ENCODE results near the gene NECTIN1.

DNA sequence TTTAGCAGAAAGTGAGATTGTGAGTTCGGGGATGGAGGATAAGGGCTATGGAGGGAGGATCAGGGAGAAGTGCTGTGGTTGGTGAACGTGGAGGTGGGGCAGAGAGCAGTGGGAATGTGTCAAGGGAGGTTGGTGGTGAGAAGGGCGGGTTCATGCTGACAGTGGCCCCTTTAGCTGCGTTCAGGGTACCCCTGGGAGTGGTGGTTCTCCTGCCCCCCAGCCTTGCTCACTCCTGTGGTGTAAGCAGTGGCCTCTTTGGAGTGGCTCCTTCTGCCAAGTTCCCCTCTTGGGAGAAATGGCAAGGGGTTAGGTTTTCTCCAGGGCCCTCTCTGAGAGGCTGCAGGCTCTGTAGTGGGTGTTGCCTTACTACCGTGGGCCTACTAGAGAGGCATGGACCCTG is 16.1 kb upstream of the NECTIN1 start:
- TF ChIP-seq, protein P1, sequence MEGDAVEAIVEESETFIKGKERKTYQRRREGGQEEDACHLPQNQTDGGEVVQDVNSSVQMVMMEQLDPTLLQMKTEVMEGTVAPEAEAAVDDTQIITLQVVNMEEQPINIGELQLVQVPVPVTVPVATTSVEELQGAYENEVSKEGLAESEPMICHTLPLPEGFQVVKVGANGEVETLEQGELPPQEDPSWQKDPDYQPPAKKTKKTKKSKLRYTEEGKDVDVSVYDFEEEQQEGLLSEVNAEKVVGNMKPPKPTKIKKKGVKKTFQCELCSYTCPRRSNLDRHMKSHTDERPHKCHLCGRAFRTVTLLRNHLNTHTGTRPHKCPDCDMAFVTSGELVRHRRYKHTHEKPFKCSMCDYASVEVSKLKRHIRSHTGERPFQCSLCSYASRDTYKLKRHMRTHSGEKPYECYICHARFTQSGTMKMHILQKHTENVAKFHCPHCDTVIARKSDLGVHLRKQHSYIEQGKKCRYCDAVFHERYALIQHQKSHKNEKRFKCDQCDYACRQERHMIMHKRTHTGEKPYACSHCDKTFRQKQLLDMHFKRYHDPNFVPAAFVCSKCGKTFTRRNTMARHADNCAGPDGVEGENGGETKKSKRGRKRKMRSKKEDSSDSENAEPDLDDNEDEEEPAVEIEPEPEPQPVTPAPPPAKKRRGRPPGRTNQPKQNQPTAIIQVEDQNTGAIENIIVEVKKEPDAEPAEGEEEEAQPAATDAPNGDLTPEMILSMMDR (conservative IDR thresholded peaks at IDR 0.05; ENCODE audit: low read length): no peak
- no peak for TF ChIP-seq EZH2phosphoT487 (IDR thresholded peaks at IDR 0.05; ENCODE audit: borderline replicate concordance, low read depth, low read length)

Data from OCI-LY7 (cell line).